Mucosa of stomach (tissue), 1 donor: ENCODE measurements around the gene CCDC200.

Experiments
- H3K27me3 ChIP-seq: one replicate; pipeline ENCODE4 v1.7.0; 2013; ENCODE audit warnings: mild to moderate bottlenecking, low read length; ENCODE audit not compliant: control insufficient read depth, insufficient read depth
- H3K36me3 ChIP-seq: one replicate; pipeline ENCODE4 v1.7.0; 2013; ENCODE audit warnings: low read length; ENCODE audit not compliant: control insufficient read depth, insufficient read depth
- H3K4me1 ChIP-seq: one replicate; pipeline ENCODE4 v1.7.0; 2013; ENCODE audit warnings: mild to moderate bottlenecking, low read length; ENCODE audit not compliant: control insufficient read depth, insufficient read depth
- H3K4me3 ChIP-seq: one replicate; pipeline ENCODE4 v1.7.0; 2013; ENCODE audit warnings: low read length
- H3K9ac ChIP-seq: one replicate; pipeline ENCODE4 v1.7.0; 2013; ENCODE audit warnings: mild to moderate bottlenecking, low read length, moderate library complexity
- H3K9me3 ChIP-seq: one replicate; pipeline ENCODE4 v1.7.0; 2013; ENCODE audit warnings: mild to moderate bottlenecking, low read length, moderate library complexity; ENCODE audit not compliant: control insufficient read depth
- donor health status: Pancreatic carcinoma.

CCDC200 gene

GRCh38 chr17:43226393-43226792 is 2.0 kb downstream of the CCDC200 start:
- Histone ChIP-seq H3K36me3 (peaks cover 4% of the 10 kb centered on the region), H3K9me3 (no peaks in the 10 kb centered on the region), H3K9ac (no peak overlapping the region), H3K4me3 (no peak overlapping the region), H3K4me1 (no peaks in the 10 kb centered on the region), H3K27me3 (no peaks in the 10 kb centered on the region)

GRCh38 chr17:43224146-43224705 is 4.2 kb downstream of the CCDC200 start:
- Histone ChIP-seq H3K27me3 (no peaks in the 10 kb centered on the region), H3K9ac (no peak overlapping the region), H3K4me3 (no peak overlapping the region), H3K4me1 (no peaks in the 10 kb centered on the region), H3K9me3 (no peaks in the 10 kb centered on the region), H3K36me3 (peaks cover 4% of the 10 kb centered on the region)

- Histone ChIP-seq H3K4me1 (no peaks in the 10 kb centered on the region), H3K9me3 (no peaks in the 10 kb centered on the region), H3K4me3 (no peak overlapping the region), H3K9ac (no peak overlapping the region), H3K36me3 (peaks cover 13% of the 10 kb centered on the region), H3K27me3 (no peaks in the 10 kb centered on the region)
Observed at GRCh38 chr17:43220511-43221125, 7.8 kb downstream of the CCDC200 start.

- Histone ChIP-seq H3K9me3 (no peaks in the 10 kb centered on the region), H3K4me1 (no peaks in the 10 kb centered on the region), H3K27me3 (no peaks in the 10 kb centered on the region), H3K9ac (no peak overlapping the region), H3K4me3 (no peak overlapping the region), H3K36me3 (peaks cover 16% of the 10 kb centered on the region)
Observed at GRCh38 chr17:43219746-43220380, 8.6 kb downstream of the CCDC200 start.

- H3K4me1 ChIP-seq: peaks cover under 1% of the 10 kb centered on the region
- H3K36me3 ChIP-seq: peaks cover 12% of the 10 kb centered on the region
- H3K9me3 ChIP-seq: no peaks in the 10 kb centered on the region
- no peak overlapping the region for H3K9ac ChIP-seq
- no peaks in the 10 kb centered on the region for H3K27me3 ChIP-seq
- H3K4me3 ChIP-seq: no peak overlapping the region
Observed at GRCh38 chr17:43219001-43219400, 9.4 kb downstream of the CCDC200 start.

- no peaks in the 10 kb centered on the region for H3K9me3 ChIP-seq
- H3K36me3 ChIP-seq: peaks cover 12% of the 10 kb centered on the region
- no peaks in the 10 kb centered on the region for H3K27me3 ChIP-seq
- H3K4me1 ChIP-seq: peaks cover 14% of the 10 kb centered on the region
- no peak overlapping the region for H3K9ac ChIP-seq
- no peak overlapping the region for H3K4me3 ChIP-seq
Observed at GRCh38 chr17:43217614-43218087, 10.8 kb downstream of the CCDC200 start.

- Histone ChIP-seq H3K36me3 (peaks cover 12% of the 10 kb centered on the region), H3K9ac (no peak overlapping the region), H3K27me3 (no peaks in the 10 kb centered on the region), H3K9me3 (no peaks in the 10 kb centered on the region), H3K4me3 (no peak overlapping the region), H3K4me1 (peaks cover 21% of the 10 kb centered on the region)
Observed at GRCh38 chr17:43216762-43217613, 11.4 kb downstream of the CCDC200 start.

GRCh38 chr17:43216369-43216761 is 12.1 kb downstream of the CCDC200 start:
- H3K9ac ChIP-seq: no peak overlapping the region
- H3K27me3 ChIP-seq: no peaks in the 10 kb centered on the region
- no peaks in the 10 kb centered on the region for H3K9me3 ChIP-seq
- peaks cover 12% of the 10 kb centered on the region for H3K36me3 ChIP-seq
- H3K4me3 ChIP-seq: no peak overlapping the region
- H3K4me1 ChIP-seq: peaks cover 23% of the 10 kb centered on the region

- peaks cover 23% of the 10 kb centered on the region for H3K4me1 ChIP-seq
- H3K36me3 ChIP-seq: peaks cover 12% of the 10 kb centered on the region
- H3K9me3 ChIP-seq: no peaks in the 10 kb centered on the region
- no peak overlapping the region for H3K9ac ChIP-seq
- H3K4me3 ChIP-seq: no peak overlapping the region
- no peaks in the 10 kb centered on the region for H3K27me3 ChIP-seq
Observed at GRCh38 chr17:43215341-43215740, 13.1 kb downstream of the CCDC200 start.

GRCh38 chr17:43213545-43213944 is 14.9 kb downstream of the CCDC200 start:
- H3K27me3 ChIP-seq: no peaks in the 10 kb centered on the region
- H3K4me3 ChIP-seq: no peak overlapping the region
- peak overlapping the region; percentile 84 for H3K9ac ChIP-seq
- H3K36me3 ChIP-seq: peaks cover 12% of the 10 kb centered on the region
- no peaks in the 10 kb centered on the region for H3K9me3 ChIP-seq
- peaks cover 23% of the 10 kb centered on the region for H3K4me1 ChIP-seq

- peak overlapping the region; percentile 51 for H3K4me3 ChIP-seq
- peak overlapping the region; percentile 84 for H3K9ac ChIP-seq
- H3K4me1 ChIP-seq: peaks cover 23% of the 10 kb centered on the region
- H3K27me3 ChIP-seq: no peaks in the 10 kb centered on the region
- no peaks in the 10 kb centered on the region for H3K9me3 ChIP-seq
- peaks cover 16% of the 10 kb centered on the region for H3K36me3 ChIP-seq
Observed at GRCh38 chr17:43212641-43213490, 15.6 kb downstream of the CCDC200 start.
